Measurements from ENCODE around the gene AGMO. TPM values are rescaled to one million over a fixed set of nuclear protein-coding genes. Genes with fewer than 3 reads are reported as not detected.

Gene AGMO
- total RNA-seq, 2 donors from 2014 or later, result 1.9 TPM; not detected in 1

- 95 to 97% methylated on average over 4 of the region's 4 CpGs for WGBS, 2 experiments (ENCODE audit: insufficient coverage in 1 of 2, insufficient read length in 1 of 2)
These were observed 244.6 kb downstream of the AGMO start for GRCh38 chr7:15317215-15317614.

GRCh38 chr7:15315678-15316077 lies 246.1 kb downstream of the AGMO start:
- WGBS, 2 experiments (ENCODE audit: insufficient coverage in 1 of 2, insufficient read length in 1 of 2), result 87 to 100% methylated on average over 1 of the region's 1 CpG
- Mint-ChIP-seq H3K4me3 (no peak overlapping the region), H3K36me3 (ENCODE audit: low read depth) (no peaks in the 10 kb centered on the region), H3K27me3 (ENCODE audit: insufficient read depth) (no peaks in the 10 kb centered on the region), H3K9me3 (peaks cover 5% of the 10 kb centered on the region), H3K4me1 (peaks cover 6% of the 10 kb centered on the region), H3K27ac (no peak overlapping the region)
- Histone ChIP-seq H3K36me3 (ENCODE audit: control insufficient read depth, insufficient read depth, low read length) (no peaks in the 10 kb centered on the region), H3K27ac (ENCODE audit: low read depth, low read length) (no peak overlapping the region), H3K4me3 (ENCODE audit: low read length) (no peak overlapping the region), H3K27me3 (ENCODE audit: control insufficient read depth, insufficient read depth, low read length, poor library complexity, severe bottlenecking) (no peaks in the 10 kb centered on the region), H3K4me1 (ENCODE audit: control insufficient read depth, insufficient read depth, low read length) (peaks cover 5% of the 10 kb centered on the region), H3K9me3 (ENCODE audit: control insufficient read depth, low read length) (peaks cover 4% of the 10 kb centered on the region), H3K9ac (ENCODE audit: extremely low read depth, low read length, poor library complexity, severe bottlenecking) (no peak overlapping the region)
- DNase-seq, result no peak
- no peak for TF ChIP-seq CTCF (conservative IDR thresholded peaks at IDR 0.05)

More at GRCh38 chr7:15317215-15317614, 244.6 kb downstream of the AGMO start:
- Histone ChIP-seq H3K9ac (ENCODE audit: extremely low read depth, low read length, poor library complexity, severe bottlenecking) (no peak overlapping the region), H3K9me3 (ENCODE audit: control insufficient read depth, low read length) (no peaks in the 10 kb centered on the region), H3K27ac (ENCODE audit: low read depth, low read length) (no peak overlapping the region), H3K27me3 (ENCODE audit: control insufficient read depth, insufficient read depth, low read length, poor library complexity, severe bottlenecking) (no peaks in the 10 kb centered on the region), H3K36me3 (ENCODE audit: control insufficient read depth, insufficient read depth, low read length) (no peaks in the 10 kb centered on the region), H3K4me3 (ENCODE audit: low read length) (no peak overlapping the region), H3K4me1 (ENCODE audit: control insufficient read depth, insufficient read depth, low read length) (peaks cover 11% of the 10 kb centered on the region)
- H3K27ac Mint-ChIP-seq, result no peak overlapping the region
- no peak for TF ChIP-seq CTCF (conservative IDR thresholded peaks at IDR 0.05)
- H3K4me3 Mint-ChIP-seq, result no peak overlapping the region
- H3K27me3 Mint-ChIP-seq (ENCODE audit: insufficient read depth), result no peaks in the 10 kb centered on the region
- no peak for DNase-seq
- H3K4me1 Mint-ChIP-seq, result peaks cover 15% of the 10 kb centered on the region
- peaks cover under 1% of the 10 kb centered on the region for H3K9me3 Mint-ChIP-seq
- no peaks in the 10 kb centered on the region for H3K36me3 Mint-ChIP-seq (ENCODE audit: low read depth)

DNA sequence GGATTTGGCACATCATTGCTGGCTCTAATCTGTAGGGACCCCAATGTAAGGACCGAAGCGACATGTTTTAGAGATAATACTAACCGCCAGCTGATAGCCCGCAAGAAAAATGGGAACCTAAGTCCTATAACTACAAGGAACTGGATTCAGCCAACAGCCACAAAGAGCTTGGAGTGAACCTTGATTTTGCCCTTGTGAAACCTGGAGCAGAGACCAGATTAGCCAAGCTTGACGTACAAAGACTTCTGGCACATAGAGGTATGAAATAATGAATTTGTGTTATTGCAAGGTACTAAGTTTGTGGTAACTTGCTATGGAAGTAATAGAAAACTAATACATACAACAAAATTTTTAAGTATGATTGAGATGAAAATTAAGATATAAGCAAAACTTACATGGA lies 246.9 kb downstream of the AGMO start:
- no peak overlapping the region for H3K27ac Mint-ChIP-seq
- H3K27me3 Mint-ChIP-seq (ENCODE audit: insufficient read depth), result no peaks in the 10 kb centered on the region
- TF ChIP-seq CTCF (conservative IDR thresholded peaks at IDR 0.05), result no peak
- Histone ChIP-seq H3K27me3 (ENCODE audit: control insufficient read depth, insufficient read depth, low read length, poor library complexity, severe bottlenecking) (no peaks in the 10 kb centered on the region), H3K9me3 (ENCODE audit: control insufficient read depth, low read length) (peaks cover 6% of the 10 kb centered on the region), H3K9ac (ENCODE audit: extremely low read depth, low read length, poor library complexity, severe bottlenecking) (no peak overlapping the region), H3K36me3 (ENCODE audit: control insufficient read depth, insufficient read depth, low read length) (no peaks in the 10 kb centered on the region), H3K4me1 (ENCODE audit: control insufficient read depth, insufficient read depth, low read length) (peaks cover 5% of the 10 kb centered on the region), H3K4me3 (ENCODE audit: low read length) (no peak overlapping the region), H3K27ac (ENCODE audit: low read depth, low read length) (no peak overlapping the region)
- 96 to 100% methylated on average over 4 to 5 of the region's 5 CpGs for WGBS, 2 experiments (ENCODE audit: insufficient coverage in 1 of 2, insufficient read length in 1 of 2)
- peaks cover 6% of the 10 kb centered on the region for H3K4me1 Mint-ChIP-seq
- H3K36me3 Mint-ChIP-seq (ENCODE audit: low read depth), result no peaks in the 10 kb centered on the region
- H3K4me3 Mint-ChIP-seq, result no peak overlapping the region
- peaks cover 6% of the 10 kb centered on the region for H3K9me3 Mint-ChIP-seq
- DNase-seq, result no peak

Measured in endodermal cell (in vitro differentiated cells).